Progenitor cell of endocrine pancreas (in vitro differentiated cells): Measurements from ENCODE around the gene STARD13. TPM values are rescaled to one million over a fixed set of nuclear protein-coding genes. Genes with fewer than 3 reads are reported as not detected.

Experiments used
- DNase-seq: peaks from one replicate; pipeline ENCODE4 v3.0.0; 2021; ENCODE audit warnings: low spot score; ENCODE audit not compliant: unreplicated experiment
- H3K27ac Mint-ChIP-seq: 2 replicates; pipeline ENCODE4 v1.8.0; 2021; ENCODE audit warnings: mild to moderate bottlenecking, moderate library complexity, mixed read lengths
- H3K27me3 Mint-ChIP-seq: 2 replicates; pipeline ENCODE4 v1.8.0; 2021; ENCODE audit warnings: mixed read lengths
- H3K36me3 Mint-ChIP-seq: 2 replicates; pipeline ENCODE4 v1.8.0; 2022; ENCODE audit warnings: mixed read lengths; ENCODE audit not compliant: insufficient read depth
- H3K4me1 Mint-ChIP-seq: 2 replicates; pipeline ENCODE4 v1.8.0; 2021; ENCODE audit warnings: low read depth, mixed read lengths
- H3K4me3 Mint-ChIP-seq: 2 replicates; pipeline ENCODE4 v1.8.0; 2021; ENCODE audit warnings: low read depth, mild to moderate bottlenecking, moderate library complexity, mixed read lengths
- H3K9me3 Mint-ChIP-seq: 2 replicates; pipeline ENCODE4 v1.8.0; 2021; ENCODE audit warnings: low read depth, mixed read lengths
- total RNA-seq: library from RNA; stranded (reverse); gene quantifications from 2 replicates; pipeline ENCODE4 v1.2.1, GENCODE V29; 2021
- TF ChIP-seq, protein P1 (sequence below): fragments of 200-600 bp; sonication (generic); IDR thresholded peaks from one replicate; pipeline ENCODE4 v1.5.0; 2021; ENCODE audit warnings: antibody characterized with exemption, mild to moderate bottlenecking; ENCODE audit not compliant: unreplicated experiment

STARD13 gene
- total RNA-seq, 1 donor from 2014 or later: 11.7 TPM

DNA sequence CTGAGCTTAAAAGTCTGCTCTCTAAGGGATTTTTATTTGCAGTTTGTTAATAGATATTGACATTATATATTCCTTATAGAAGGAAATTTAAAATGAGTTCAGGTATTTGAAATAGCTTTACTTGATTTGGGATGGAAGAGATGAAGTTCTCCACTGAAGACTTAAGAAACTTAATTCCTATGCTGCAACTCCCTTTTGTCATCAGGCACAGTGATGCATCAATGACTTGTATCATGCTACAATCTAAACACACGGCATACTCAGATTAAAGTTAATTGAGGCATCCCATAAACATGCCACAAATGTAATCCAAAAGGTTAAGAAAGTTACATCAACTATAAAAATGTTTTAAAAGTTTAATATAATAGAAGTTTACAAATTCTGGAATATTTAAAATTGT lies 109.0 kb downstream of the STARD13 start:
- DNase-seq: no peak
- Mint-ChIP-seq H3K27me3 (no peaks in the 10 kb centered on the region), H3K4me3 (no peak overlapping the region), H3K27ac (no peak overlapping the region), H3K4me1 (peaks cover 16% of the 10 kb centered on the region), H3K9me3 (no peaks in the 10 kb centered on the region), H3K36me3 (no peaks in the 10 kb centered on the region)
- TF ChIP-seq, protein P1, sequence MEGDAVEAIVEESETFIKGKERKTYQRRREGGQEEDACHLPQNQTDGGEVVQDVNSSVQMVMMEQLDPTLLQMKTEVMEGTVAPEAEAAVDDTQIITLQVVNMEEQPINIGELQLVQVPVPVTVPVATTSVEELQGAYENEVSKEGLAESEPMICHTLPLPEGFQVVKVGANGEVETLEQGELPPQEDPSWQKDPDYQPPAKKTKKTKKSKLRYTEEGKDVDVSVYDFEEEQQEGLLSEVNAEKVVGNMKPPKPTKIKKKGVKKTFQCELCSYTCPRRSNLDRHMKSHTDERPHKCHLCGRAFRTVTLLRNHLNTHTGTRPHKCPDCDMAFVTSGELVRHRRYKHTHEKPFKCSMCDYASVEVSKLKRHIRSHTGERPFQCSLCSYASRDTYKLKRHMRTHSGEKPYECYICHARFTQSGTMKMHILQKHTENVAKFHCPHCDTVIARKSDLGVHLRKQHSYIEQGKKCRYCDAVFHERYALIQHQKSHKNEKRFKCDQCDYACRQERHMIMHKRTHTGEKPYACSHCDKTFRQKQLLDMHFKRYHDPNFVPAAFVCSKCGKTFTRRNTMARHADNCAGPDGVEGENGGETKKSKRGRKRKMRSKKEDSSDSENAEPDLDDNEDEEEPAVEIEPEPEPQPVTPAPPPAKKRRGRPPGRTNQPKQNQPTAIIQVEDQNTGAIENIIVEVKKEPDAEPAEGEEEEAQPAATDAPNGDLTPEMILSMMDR: no peak

DNA sequence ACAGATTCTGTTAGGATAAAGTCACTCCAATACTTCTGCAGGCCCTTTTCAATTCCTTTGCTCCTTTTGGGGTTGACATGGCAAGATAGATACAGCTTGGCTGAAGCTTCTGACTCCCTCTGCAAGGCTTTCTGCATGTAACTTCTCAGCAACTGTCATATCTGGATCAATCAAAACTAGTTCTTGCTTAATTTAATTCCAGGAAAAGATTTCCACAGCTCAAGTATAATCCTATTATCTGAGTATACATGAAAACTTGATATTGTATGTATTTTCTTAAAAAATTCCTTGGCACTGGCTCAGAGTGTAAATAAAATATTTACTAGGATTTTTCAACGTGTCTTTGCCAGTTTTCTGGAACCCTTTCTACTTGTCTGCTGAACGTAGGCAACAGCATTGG lies 109.6 kb downstream of the STARD13 start:
- H3K27ac Mint-ChIP-seq: no peak overlapping the region
- H3K27me3 Mint-ChIP-seq: no peaks in the 10 kb centered on the region
- no peak for DNase-seq
- TF ChIP-seq, protein P1: no peak
- H3K9me3 Mint-ChIP-seq: no peaks in the 10 kb centered on the region
- H3K36me3 Mint-ChIP-seq: no peaks in the 10 kb centered on the region
- H3K4me3 Mint-ChIP-seq: no peak overlapping the region
- peaks cover 13% of the 10 kb centered on the region for H3K4me1 Mint-ChIP-seq

DNA sequence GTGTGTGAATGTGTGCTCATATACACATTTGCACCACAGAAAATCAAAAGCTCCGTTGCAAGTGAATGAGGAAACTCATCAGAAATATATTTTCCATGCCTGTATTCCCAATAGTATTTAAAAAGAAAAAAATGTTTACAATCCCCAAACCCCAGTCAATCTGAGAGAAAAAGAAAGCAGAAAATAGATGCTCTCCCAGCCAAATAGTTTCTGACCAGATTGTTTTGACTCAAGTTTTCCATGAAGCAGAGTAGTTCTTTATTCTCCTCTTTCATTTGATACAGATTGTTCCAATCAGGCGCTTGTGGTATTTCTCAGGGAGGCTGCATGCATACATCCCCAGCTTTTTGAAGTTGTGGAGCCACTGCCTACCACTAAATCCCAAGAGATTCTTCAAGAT lies 110.6 kb downstream of the STARD13 start:
- Mint-ChIP-seq H3K27ac (no peak overlapping the region), H3K4me1 (peaks cover 2% of the 10 kb centered on the region), H3K4me3 (no peak overlapping the region), H3K9me3 (no peaks in the 10 kb centered on the region), H3K27me3 (no peaks in the 10 kb centered on the region), H3K36me3 (no peaks in the 10 kb centered on the region)
- no peak for DNase-seq
- TF ChIP-seq, protein P1: no peak

DNA sequence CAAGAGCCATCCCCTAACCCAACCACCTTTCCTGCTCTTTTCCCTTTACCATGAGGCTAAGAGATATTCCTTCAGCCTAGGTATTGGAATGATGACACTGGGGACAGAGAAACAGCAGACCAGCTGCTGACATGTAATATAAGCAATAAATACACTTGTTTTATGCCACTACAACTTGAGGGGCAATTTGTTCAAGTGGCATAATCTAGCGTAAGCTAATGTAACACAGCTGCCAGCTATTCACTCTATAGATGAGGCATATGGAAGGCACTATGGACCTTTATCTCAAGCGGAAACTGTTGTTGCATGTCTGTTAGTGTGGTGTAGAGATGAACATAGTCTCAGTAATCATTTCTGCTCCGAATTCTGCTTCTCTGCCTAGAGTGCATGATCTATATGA lies 111.1 kb downstream of the STARD13 start:
- Mint-ChIP-seq H3K4me3 (no peak overlapping the region), H3K27ac (peak overlapping the region; percentile 8), H3K27me3 (no peaks in the 10 kb centered on the region), H3K36me3 (no peaks in the 10 kb centered on the region), H3K4me1 (no peaks in the 10 kb centered on the region), H3K9me3 (no peaks in the 10 kb centered on the region)
- no peak for DNase-seq
- TF ChIP-seq, protein P1: no peak

DNA sequence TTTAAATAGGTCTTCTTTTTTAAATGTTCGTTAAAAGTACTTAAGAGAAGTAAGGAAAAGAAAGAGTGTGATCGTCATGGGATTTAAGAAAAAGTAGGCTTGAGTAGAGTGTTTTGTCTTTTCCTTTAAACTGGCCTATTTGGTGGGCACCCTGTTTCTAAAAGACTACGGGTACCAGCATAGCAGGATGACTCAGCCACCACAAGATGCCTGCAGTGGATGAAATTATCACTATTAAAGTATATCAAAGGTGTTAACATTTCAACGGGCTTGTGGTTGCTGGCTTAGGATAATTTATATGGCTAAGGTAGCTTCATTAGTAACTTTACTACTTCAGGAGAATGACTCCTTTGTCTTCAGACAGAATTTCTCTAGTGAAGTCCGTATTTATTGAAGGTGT lies 112.6 kb downstream of the STARD13 start:
- H3K27me3 Mint-ChIP-seq: no peaks in the 10 kb centered on the region
- no peaks in the 10 kb centered on the region for H3K4me1 Mint-ChIP-seq
- no peak overlapping the region for H3K4me3 Mint-ChIP-seq
- no peaks in the 10 kb centered on the region for H3K9me3 Mint-ChIP-seq
- TF ChIP-seq, protein P1: no peak
- H3K36me3 Mint-ChIP-seq: no peaks in the 10 kb centered on the region
- no peak for DNase-seq
- H3K27ac Mint-ChIP-seq: no peak overlapping the region
